Stimulated activated CD4-positive, alpha-beta T cell treated with anti-CD3 and anti-CD28 coated beads, Interleukin-1b, Interleukin-23, amount 100 ng/mL, for 4 hours (primary cell): ENCODE data around the gene AAGAB.

ENCODE experiments used
- DNase-seq, 2 donors: peaks; one replicate each; pipeline ENCODE4 v3.0.0-alpha.2; 2020; ENCODE audit warnings: low read depth in 2 of 2

Gene AAGAB

DNA sequence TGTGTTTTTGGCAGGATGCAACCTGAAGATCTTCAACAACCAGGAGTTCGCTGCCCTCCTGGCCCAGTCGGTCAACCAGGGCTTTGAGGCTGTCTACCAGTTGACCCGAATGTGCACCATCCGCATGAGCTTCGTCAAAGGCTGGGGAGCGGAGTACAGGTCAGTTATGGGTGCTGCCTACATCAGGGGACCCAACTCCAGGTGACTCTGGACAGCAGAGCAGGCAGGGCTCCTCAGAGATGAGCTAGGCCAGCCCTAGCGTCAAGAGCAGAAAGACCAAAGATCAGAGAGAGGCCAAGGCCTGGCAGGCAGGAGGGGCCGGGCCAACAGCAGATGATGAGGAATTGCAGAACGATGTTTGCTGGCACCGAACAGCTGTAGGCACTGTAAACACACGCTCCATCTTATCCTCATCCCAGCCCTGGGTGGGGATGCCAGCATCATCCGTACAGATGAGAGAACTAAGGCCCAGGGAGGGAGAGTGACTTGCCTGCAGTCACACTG is 67.1 kb downstream of the AAGAB start:
- DNase-seq, result no peak

GRCh38 chr15:67186688-67187087 is 67.8 kb downstream of the AAGAB start:
- DNase-seq, result no peak

DNA sequence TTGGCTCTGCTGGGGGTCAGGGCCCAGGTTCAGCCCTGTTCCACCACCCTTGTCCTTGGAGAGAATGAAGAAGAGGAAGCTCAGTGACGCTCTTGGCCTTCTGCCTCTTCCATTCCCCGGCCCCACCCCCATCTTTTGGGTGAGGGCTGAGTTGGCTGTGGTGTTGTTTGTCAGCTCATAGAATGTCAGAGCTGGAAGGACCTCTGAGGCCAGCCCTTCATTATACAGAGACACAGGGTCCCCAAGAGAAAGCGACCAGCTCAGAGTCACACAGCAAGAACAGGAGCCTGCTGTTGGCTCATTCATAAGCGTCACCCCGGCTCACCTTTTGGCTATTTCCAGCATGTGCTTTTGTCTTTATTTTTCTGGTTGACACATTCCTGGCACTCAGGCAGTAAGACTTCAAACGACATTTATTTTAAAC is 68.2 kb downstream of the AAGAB start:
- DNase-seq, result no peak

DNA sequence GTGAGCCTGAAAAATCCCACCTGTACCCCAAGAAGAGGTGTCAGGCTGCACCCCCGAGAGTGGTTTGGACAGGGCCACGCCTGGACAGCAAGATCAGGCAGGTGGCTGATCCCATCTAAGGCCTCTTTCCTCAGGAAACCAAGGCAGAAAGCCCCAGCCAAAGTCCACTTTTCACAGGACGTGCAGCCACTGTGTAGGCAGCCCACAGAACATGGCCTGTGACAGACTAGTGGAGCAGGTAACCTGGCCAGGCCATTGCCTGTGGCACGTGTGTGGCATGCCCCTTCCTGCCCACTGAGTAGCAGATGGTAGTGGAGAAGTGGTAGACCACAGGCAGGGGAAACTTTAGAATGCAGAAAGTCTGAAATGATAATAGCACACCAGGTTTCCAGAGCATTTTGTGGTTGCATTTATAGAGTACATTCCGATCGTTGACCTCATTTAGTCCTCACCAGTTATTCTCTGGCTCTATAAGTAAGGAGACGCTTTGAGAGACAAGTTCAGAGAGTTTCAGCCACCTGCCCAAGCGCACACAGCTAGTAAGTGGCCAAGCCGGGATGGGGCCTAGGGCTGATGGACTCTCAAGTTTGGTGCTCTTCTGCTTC is 68.7 kb downstream of the AAGAB start:
- DNase-seq, result no peak

DNA sequence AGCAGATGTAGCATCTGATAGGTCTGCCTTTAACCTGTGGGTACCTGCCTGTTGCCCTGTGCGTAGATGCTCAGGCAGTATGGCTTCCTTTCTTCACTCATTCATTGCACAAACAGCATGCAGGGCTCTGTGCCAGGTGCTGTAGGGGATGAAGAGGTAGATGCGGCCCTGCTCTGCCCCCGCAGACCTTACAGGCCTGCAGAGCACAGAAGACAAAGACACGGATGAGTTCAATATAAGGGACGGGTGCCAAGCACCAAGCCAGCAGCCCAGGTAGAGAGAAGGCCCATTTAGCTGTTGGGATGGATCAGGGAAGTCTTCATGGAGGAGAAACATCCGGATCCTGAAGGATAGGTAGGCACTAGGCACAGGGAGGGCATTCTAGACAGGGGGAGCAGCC is 69.4 kb downstream of the AAGAB start:
- DNase-seq, result no peak

DNA sequence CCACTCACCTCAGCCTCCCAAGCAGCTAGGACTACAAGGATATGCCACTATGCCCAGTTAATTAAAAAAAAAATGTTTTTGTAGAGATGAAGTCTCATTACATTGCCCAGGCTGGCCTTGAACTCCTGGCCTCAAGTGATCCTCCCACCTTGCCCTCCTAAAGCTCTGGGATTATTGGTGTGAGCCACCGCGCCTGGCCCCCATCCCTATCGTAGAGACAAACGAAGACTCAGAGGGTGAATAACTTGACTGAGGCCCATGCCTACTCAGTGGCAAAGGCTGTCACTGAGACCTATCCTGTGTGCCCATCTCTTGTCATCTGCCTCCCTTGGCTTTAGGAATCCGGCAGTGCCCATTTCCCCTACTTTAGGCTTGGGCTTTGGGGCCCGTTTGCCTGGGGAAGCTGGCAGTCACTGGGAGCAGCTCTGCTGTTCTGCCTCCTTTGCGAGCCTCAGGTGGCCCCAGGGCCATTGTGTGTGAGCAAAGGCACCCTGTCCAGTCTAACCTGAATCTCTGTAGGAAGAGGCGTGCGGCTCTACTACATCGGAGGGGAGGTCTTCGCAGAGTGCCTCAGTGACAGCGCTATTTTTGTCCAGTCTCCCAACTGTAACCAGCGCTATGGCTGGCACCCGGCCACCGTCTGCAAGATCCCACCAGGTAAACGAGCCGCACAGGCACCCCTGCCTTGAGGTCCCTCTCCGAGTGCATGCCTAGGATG is 70.1 kb downstream of the AAGAB start:
- no peak for DNase-seq

DNA sequence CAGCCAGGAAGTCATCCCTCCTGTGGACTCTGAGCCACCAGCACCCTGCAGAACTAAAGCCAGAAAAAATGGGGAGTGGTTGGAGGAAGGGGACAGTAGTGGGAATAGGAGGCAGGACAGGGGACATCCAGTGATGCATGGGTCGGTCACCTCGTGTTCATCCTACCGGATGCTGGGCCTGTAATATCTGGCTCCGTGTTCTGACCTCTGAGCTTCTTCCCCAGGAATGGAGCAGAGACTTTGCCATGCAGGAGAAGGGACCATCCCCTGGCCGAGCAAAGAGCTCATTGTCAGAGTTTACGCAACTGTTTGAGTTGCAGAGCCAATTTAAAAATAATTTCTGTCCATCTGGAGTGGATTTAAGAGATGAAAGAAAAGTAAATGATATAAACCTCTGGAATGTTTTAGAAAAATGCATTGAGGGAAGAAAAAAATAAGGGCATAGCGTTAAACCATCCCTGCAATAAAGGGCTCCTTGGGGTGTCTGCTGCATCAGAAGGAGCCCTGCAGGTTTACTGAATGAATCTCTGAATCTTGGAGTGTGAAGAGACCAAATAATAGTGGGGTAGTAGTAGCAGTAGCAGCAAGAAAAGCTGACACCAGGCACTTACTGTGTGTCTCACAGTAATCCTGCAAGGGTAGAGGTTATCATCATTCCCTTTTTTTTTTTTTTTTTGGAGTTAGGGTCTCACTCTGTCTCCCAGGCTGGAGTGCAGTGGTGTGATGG is 70.9 kb downstream of the AAGAB start:
- DNase-seq, result no peak

GRCh38 chr15:67181221-67181639 is 73.2 kb downstream of the AAGAB start:
- DNase-seq, result no peak

DNA sequence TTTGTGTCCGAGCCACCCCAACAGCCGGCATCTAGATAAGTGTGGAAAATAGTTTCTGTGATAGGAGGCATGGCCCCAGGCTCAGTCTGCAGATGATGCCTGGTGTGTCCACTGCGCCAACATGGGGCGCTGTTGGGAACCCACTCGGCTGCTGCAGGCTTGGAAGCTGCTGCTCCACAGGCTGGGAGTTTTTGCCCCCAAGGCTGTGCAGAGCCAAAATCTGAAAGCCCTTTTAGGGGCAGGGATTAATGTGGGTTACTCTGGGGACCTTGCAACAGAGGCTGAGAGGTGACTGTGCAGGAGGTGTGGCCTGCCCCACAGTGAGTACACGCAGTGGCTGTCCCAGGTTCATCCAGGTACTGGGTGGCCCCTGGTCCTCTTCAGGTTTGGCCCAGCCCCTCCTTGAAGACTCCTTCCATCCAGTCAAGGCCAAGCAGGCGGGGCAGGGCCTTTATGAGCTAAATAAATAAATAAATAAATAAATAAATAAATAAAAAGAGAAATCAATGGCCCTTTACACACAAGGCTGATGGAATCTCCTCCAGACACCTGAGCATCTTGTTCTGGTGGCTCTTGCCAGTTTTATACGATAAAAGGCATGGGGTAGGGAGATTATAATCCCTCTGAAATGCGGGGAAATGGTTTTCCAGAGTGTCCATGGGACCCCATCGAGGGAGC is 73.8 kb downstream of the AAGAB start:
- no peak for DNase-seq

- DNase-seq, result no peak
These were observed 74.4 kb downstream of the AAGAB start for GRCh38 chr15:67180035-67180434.

DNA sequence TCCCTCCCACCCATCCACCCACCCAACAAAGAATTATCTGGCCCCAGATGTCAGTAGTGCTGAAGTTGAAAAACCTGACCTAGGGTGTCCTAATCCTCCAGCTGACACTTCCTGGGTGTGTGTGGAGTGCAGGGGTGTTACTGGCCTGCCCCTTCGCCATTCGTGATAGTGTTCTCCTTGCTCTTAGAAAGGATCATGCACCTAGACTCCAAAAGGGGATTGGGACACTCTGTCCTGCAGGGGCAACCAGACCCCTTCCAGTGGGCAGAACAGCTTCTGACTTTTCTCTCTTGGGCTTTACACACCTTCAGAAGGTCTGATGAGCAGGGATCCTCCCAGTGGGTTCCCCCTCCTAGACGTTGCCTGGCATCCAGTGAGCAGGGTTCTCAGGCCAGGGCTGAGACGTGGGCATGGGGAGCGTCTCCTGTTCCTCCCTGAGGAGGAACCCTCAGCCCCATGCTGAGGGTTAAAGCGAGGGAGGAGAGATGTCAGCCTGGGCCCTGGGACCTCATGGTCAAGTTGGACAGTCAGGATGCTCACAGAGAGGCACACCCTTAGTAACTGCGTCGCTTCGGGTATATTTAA is 75.0 kb downstream of the AAGAB start:
- no peak for DNase-seq

DNA sequence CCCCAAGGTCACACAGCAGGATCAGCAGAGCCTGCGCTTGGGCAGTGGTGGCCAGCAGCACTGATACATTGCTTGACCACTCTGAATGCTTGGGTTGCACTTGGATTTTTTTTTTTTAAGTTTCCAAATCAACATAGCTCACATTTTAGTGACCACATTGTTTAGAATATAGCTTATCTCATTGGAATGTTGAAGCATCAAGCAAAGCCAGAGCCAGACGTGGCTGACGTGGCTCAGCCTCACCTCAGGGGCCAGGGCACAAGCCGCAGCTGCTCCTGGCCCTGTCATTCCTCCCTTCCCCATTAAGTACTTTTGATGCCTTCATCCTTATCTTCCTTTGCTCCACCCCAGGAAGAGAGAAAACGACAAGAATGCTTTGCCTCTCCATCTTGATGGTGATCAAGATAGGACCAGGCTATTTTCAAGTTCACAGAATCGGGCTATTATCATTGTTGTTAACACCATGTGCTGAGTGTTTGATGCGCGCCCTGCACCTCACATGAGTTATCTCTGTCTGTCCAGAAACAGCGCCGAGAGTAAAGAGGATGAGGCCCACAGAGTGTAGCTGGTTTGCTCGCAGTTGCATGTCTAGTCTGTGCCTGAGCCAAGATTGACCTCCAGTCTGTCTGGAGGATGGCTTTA is 75.8 kb downstream of the AAGAB start:
- no peak for DNase-seq

GRCh38 chr15:67177752-67178151 is 76.7 kb downstream of the AAGAB start:
- no peak for DNase-seq

DNA sequence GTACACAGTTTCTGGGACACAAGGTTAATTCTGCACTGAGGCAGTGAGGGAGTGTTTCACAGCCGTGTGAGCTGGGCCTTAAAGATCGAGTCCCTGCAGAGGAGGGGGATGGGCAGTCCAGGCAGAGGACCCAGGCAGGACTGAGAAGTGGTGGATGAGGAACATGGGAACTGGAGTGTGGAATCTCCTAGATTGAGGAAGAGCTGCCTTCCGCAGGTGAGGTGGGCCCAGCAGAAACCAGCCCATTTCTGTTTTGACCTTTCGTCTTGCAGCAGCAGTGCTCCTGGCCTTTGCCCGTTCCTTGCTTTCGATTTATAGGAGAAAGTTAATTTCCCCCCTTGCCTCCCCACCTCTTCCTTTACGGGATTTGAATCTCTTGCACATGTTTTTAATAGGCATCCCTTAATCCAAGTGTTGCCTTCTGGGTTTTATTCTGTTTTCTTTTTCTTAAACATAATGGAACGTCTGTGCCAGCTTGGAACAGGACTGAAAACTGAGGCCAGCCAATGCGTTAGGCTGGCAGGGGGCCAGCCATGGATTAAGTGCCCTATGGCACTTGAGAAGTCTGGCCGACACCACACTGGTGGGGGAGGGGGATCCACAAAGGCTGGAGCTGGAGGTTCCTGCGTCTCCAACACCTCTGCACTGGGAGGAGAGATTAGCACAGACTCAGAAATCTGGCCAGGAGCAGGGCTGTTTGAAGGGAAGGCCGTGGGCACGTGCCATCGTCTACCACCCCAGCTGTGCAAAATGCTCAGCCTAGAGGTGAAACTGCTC is 78.1 kb downstream of the AAGAB start:
- no peak for DNase-seq

GRCh38 chr15:67175643-67176071 is 78.8 kb downstream of the AAGAB start:
- DNase-seq, result no peak

DNA sequence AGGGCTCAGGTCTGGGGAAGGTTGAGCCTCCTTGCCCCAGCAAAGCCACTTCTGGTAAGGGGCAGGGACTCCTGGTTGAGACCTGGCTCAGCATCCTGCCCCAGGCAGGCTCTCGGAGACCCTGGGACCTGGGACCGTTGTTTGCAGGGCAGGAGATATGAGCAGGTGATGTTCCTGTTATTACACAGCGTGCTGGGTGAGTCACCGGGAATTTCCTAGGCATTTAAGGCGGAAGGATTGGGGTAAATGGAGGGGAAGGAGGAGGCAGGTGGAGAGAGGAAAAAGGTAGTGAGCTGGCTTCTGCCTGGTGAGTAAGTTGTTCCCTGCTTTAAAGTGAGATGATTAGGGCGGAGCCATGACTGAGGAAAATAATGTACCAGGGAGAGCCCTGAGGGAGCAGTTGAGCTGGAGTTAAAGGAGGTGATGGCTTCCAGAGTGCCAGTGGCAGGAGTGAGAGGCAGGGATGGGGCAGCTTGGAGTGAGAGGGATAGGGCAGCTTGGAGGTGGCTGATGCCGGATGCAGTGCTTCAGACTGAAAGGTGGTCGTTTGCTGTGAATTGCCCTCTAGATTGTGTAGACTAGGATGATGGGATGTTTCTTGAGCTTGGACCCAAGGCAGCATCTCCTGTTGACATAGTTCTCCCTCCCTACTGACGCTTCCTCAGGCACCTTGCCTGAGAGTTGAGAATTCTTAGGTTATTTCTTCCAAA is 79.4 kb downstream of the AAGAB start:
- DNase-seq, result peak in 1 of 2 donors; percentile 16

DNA sequence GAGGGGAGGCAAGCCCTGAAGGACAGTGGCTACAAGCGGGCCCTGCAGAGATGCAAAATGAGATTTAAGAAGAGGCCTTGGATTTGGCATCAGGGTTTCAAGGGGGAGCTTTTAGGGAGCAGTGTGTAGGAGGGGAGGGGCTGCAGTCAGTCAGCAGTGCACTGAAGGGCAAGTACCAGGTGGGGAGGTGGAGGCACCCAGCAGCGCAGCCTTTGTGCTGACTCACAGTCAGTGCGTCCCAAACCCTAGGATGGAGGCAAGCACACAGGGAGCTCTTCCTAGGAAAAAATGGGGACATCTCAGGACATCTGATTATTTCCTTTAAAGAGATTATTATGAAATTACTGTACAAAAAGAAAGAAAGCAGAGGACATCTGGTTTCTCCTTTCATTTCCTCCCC is 80.0 kb downstream of the AAGAB start:
- DNase-seq, result no peak

DNA sequence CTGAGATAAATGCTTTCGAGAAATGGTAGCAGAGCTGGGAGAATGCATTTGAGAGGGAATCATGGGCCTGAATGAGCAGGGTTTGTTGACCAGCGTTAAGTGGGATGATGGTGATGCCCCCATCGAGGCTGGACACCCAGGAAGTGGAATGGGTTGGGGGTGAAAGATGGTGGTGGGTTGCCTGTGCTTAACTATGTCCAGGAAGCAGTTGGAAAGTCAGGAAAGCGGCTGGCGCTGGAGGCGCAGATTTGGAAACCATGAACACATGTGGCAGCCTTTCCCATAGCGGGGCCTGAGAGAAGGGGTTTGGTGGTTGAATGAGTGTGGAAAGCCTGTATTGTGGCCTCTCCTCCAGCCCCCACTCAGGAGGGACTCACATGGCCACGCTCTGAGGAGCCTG is 80.7 kb downstream of the AAGAB start:
- no peak for DNase-seq

DNA sequence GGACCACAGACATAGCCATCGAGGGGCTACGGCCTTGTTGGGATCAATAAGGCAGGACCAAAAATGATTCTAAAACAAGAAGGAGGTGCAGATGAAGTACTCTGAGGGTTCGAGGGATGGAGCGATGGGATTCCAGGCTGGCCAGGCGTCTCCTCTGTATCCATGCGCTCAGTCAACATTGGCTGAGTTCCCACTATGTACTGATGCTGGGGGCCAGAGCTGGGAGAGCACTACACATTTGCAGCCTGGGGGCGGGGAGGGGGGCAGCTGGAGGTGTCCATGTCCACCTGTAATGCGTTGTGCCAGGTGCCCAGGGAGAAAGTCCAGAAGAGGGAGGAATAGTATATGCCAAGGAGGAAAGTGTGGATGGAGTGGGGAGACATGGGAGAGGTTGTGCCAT is 81.5 kb downstream of the AAGAB start:
- no peak for DNase-seq

- no peak for DNase-seq
These were observed 82.3 kb downstream of the AAGAB start for GRCh38 chr15:67172172-67172571.
